ENCODE measurements around the gene TUNAR.

The TUNAR gene

GRCh38 chr14:95841668-95842067 lies 35.0 kb upstream of the TUNAR start:
- no peak for DNase-seq (ENCODE audit: low read depth)
- no peak for TF ChIP-seq CTCF (IDR thresholded peaks at IDR 0.05; ENCODE audit: control insufficient read depth, insufficient read depth, low read depth, low read length, missing control alignments)

GRCh38 chr14:95849761-95850160 lies 26.9 kb upstream of the TUNAR start:
- DNase-seq (ENCODE audit: low read depth), result no peak
- no peak overlapping the region for H3K4me3 ChIP-seq (ENCODE audit: control insufficient read depth, low read depth, low read length)
- no peak for TF ChIP-seq CTCF (IDR thresholded peaks at IDR 0.05; ENCODE audit: control insufficient read depth, insufficient read depth, low read depth, low read length, missing control alignments)

More at GRCh38 chr14:95841668-95842067, 35.0 kb upstream of the TUNAR start:
- no peak overlapping the region for H3K4me3 ChIP-seq (ENCODE audit: control insufficient read depth, low read depth, low read length)

GRCh38 chr14:95850429-95850828 lies 26.2 kb upstream of the TUNAR start:
- no peak for TF ChIP-seq CTCF (IDR thresholded peaks at IDR 0.05; ENCODE audit: control insufficient read depth, insufficient read depth, low read depth, low read length, missing control alignments)
- DNase-seq (ENCODE audit: low read depth), result no peak

GRCh38 chr14:95855606-95856005 lies 21.0 kb upstream of the TUNAR start:
- H3K4me3 ChIP-seq (ENCODE audit: control insufficient read depth, low read depth, low read length), result no peak overlapping the region
- no peak for DNase-seq (ENCODE audit: low read depth)
- no peak for TF ChIP-seq CTCF (IDR thresholded peaks at IDR 0.05; ENCODE audit: control insufficient read depth, insufficient read depth, low read depth, low read length, missing control alignments)

More at GRCh38 chr14:95850429-95850828, 26.2 kb upstream of the TUNAR start:
- H3K4me3 ChIP-seq (ENCODE audit: control insufficient read depth, low read depth, low read length), result no peak overlapping the region

GRCh38 chr14:95857275-95857674 lies 19.4 kb upstream of the TUNAR start:
- DNase-seq (ENCODE audit: low read depth), result no peak
- H3K4me3 ChIP-seq (ENCODE audit: control insufficient read depth, low read depth, low read length), result no peak overlapping the region
- no peak for TF ChIP-seq CTCF (IDR thresholded peaks at IDR 0.05; ENCODE audit: control insufficient read depth, insufficient read depth, low read depth, low read length, missing control alignments)

GRCh38 chr14:95858893-95859292 lies 17.7 kb upstream of the TUNAR start:
- no peak for TF ChIP-seq CTCF (IDR thresholded peaks at IDR 0.05; ENCODE audit: control insufficient read depth, insufficient read depth, low read depth, low read length, missing control alignments)
- no peak overlapping the region for H3K4me3 ChIP-seq (ENCODE audit: control insufficient read depth, low read depth, low read length)
- no peak for DNase-seq (ENCODE audit: low read depth)

GRCh38 chr14:95862243-95862642 lies 14.4 kb upstream of the TUNAR start:
- DNase-seq (ENCODE audit: low read depth), result no peak
- no peak overlapping the region for H3K4me3 ChIP-seq (ENCODE audit: control insufficient read depth, low read depth, low read length)
- no peak for TF ChIP-seq CTCF (IDR thresholded peaks at IDR 0.05; ENCODE audit: control insufficient read depth, insufficient read depth, low read depth, low read length, missing control alignments)

Data from AG09309 (cell line).